KG1 (cell line): Measurements from ENCODE around the gene SETD9.

Source experiments
- DNase-seq: peaks from one replicate; lab custom pipeline; 2025; lab: John Stamatoyannopoulos, UW

The SETD9 gene, protein sequence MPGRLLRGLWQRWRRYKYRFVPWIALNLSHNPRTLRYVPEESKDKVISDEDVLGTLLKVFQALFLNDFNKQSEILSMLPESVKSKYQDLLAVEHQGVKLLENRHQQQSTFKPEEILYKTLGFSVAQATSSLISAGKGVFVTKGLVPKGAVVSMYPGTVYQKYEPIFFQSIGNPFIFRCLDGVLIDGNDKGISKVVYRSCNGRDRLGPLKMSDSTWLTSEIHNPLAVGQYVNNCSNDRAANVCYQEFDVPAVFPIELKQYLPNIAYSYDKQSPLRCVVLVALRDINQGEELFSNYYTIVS

DNA sequence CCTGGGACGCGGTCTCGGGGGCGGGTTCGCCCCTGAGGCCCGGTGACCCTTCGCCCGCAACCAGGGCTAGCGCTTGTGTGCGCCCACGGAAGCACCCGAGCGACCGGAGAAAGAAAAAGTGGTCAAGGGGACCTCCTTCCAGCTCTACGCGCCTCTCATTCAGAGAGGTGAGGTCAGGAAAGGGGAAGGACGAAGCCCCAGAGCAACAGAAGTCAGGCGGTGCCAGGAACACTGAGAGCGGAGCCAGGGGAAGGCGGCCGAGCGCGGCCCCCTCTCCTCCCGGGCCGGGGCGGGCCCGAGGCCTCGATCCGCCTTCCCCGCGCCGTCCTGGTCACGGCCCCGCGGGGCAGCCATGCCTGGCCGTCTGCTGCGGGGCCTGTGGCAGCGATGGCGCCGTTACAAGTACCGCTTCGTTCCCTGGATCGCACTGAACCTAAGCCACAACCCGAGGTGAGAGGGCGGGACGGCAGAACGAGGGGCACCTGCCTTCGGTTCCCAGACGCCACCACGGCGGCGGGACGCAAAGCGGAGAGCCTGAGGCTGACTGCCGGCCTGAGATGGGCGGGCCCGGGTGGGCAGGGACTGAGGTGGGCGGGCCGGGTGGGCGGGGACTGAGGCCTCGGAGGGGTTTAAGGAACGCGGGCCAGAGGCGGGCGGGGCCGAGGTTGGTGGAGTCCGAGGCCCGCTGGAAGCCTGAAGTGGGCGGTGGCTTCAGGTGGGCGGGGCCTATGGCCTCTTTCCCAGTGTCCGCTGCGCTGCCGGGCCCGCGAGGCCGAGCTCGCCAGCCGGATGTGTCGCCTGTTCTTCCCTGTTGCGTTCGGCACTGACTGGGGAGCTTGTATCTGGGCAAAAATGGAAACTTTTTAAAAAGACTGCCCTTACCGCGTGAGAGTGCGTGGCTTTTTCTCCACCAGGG is at the start of gene SETD9:
SETD9 (plus strand) TSS at position 303 of the 916 bp plus-strand sequence; CDS start at position 353, 50 bp downstream.
- peak; percentile 90 for DNase-seq

DNA sequence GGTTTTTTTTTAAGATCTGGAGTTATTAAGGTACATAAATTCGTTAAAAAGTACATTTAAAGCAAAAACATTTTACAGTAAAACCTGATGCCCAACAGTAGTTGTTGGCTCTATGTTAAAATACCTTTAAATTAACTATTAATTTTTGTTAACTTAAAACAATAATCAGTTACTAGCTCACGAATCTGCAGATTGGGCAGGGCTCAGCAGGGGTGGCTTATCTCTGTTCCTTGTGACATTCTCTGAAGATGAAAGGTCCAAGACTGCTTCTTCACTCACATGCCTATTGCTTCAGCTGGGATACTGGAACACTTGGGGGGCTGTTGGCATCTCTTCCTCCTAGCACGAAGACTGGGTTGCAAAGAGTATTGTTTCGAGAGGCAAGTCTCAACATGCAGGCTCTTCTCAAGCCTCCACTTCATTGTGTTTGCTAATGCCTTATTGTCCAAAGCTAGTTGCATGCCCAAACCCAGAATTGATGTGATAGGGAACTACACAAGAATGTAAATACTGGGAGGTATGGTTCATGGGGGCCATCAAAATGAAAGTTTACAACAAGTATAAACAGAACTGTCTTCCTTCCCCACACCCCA is 47.4 kb upstream of the SETD9 start:
- no peak for DNase-seq

- DNase-seq: no peak
These were observed 46.5 kb upstream of the SETD9 start for GRCh38 chr5:56862909-56863308.

DNA sequence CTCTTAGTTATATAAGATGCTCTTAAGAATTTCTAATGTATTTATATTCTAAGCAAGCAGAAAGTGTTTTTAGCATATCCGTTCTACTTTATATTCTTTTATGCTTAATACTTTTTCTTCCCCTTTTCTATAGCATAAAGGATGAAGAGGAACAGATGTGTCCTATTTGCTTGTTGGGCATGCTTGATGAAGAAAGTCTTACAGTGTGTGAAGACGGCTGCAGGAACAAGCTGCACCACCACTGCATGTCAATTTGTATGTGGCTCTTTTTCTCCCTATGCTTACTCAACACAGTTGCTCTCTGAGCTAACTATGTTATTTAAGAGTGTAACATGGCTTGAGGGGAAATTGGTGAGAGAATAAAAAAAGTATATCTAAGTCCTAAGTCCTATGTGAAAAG is 37.6 kb upstream of the SETD9 start:
- no peak for DNase-seq

GRCh38 chr5:56873056-56873455 is 36.3 kb upstream of the SETD9 start:
- no peak for DNase-seq

DNA sequence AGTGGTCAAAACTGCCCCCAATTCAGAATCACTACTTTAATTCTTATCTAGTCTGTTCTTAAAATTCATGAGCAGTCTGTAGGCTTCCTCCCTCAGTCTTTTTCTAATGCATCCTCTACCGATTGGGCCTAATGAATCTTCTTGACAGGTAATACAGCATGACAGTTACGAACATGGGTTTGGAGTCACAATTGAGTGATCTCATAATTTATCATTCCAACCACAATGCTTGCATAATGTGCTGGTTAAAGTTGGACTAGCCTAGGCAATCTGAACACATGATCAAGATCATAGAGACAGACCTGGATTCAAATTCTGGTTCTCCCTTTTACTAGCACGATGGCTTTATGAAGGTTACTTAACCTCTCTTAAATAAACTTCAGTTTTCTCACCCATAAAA is 33.1 kb upstream of the SETD9 start:
- DNase-seq: no peak

GRCh38 chr5:56881571-56881970 is 27.8 kb upstream of the SETD9 start:
- DNase-seq: no peak

DNA sequence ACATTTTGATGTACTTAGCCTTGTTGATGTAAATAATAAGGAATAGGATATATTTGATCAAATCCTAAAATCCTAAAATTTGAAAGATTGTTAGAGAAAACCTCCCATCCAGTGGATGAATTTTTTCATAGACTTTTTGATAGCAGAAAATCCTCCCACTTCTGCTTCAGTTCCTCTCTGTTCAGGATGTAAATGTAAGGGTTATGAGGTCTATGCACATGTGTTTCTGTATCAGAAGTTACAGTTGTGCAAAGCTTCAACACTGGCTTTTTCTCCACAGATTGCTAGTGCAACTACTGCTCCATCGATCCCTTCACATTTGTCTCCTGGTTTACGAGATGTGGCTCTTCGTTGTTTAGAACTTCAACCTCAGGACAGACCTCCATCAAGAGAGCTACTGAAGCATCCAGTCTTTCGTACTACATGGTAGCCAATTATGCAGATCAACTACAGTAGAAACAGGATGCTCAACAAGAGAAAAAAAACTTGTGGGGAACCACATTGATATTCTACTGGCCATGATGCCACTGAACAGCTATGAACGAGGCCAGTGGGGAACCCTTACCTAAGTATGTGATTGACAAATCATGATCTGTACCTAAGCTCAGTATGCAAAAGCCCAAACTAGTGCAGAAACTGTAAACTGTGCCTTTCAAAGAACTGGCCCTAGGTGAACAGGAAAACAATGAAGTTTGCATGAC is 16.0 kb upstream of the SETD9 start:
- no peak for DNase-seq

DNA sequence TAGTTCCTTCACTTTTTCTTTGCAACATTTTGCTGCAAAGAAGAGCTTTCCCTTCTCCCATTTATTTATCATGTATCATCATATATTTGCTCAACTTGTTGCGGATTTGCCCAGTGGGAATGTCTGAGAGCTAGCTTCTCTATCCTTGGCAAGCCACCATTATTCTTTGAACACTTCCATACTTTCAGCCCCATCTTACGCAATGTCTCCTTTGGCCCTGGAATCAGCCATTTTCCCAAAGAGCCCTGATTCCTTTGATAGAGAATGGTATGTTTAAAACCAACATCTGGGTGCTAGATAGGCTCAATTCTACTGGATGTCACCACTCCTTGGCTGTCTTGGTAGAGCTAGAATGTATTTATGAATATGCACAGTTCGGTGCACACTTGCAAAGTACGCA is 12.6 kb upstream of the SETD9 start:
- DNase-seq: no peak

GRCh38 chr5:56898213-56898612 is 11.2 kb upstream of the SETD9 start:
- no peak for DNase-seq

GRCh38 chr5:56900395-56900794 is 9.0 kb upstream of the SETD9 start:
- no peak for DNase-seq

- DNase-seq: no peak
These were observed 8.4 kb upstream of the SETD9 start for GRCh38 chr5:56900858-56901578.

DNA sequence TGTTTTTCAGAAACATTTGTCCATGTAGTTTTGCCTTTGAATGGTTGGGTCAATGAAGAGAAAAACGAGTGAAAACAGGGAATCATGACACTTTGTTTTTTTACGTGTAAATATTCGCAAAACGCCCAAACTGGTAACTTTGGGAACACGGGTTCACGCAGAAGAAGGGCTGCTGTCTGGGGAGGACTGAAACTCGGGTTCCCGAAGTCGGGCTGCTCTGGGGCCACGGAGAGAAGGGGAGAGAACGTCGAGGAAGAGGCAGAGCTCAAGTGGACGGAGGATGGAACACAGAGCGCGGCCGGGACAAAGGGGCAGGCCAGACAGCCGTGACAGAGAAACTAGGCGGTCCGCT is 478 bp upstream of the SETD9 start:
- no peak for DNase-seq

DNA sequence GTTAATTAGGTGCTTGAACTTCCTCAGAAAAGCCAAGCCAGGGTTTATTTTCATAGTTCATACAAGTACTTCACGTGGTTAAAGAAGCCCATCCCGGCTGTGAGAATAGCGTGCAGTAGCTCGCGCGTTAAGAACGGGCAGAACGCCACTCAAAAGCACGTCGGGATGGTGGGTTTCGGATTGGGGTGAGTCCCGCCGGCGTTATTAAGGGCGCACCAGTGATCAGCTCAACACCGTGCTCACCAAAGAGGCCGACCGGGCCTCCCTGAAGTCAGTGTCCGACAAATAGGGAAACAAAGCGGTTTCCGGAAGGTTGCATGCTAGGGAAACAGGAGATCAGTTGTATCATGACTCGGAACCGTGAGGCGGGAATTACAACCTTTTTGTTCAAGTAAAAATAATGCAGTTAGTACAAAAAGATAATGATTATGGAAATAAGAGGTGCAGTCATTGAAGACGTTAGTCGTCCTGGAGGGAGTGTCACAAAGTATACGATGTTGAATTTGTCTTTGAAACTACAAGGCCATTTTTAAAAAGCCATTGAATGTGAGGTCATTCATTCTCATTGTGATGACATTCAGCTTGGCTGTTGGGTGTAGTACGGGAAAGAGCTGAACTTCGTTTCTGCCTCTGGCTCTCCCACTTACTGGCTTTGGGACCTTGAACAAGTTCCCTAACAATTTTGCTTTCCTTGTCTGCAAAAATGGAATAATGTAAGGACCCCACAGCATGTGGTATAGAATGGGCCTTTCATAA is 992 bp downstream of the SETD9 start:
- peak; percentile 84 for DNase-seq

DNA sequence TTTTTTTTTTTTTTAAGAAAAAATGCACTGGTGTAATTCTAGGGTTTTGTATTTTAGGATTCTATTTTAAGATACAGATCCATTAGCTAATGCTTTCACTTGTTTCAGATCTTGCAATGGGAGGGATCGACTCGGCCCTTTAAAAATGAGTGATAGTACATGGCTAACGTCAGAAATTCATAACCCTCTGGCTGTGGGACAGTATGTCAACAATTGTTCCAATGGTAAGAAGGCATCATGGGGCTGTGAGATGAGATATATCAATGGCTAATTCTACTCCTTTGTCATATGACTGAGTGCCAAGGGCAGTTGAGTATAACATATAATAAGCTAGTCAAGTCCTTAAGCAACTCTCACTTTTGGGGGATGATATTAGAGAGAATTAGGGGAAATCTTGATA is 4.4 kb downstream of the SETD9 start:
- no peak for DNase-seq

- no peak for DNase-seq
These were observed 5.3 kb downstream of the SETD9 start for GRCh38 chr5:56914678-56915077.

DNA sequence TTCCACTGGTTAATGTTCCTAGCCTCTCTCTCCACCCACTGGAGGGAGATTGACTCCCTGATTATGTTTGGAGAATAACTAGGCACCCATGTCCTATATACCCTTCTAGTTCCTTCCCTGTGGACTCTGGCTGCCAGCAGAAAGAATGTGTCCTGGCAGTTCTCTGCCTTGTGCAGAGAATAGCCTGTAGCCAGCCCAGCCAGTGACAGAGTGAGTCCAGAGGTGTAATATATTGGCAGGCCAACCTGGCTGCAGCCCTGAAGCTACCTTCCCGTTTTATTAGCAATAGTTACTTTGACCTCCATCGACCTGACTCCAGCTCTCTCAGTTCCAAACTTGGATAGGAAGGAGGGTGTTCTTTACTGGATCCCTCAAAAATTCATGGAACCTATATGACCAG is 8.1 kb downstream of the SETD9 start:
- no peak for DNase-seq

GRCh38 chr5:56918054-56918453 is 8.7 kb downstream of the SETD9 start:
- DNase-seq: no peak

DNA sequence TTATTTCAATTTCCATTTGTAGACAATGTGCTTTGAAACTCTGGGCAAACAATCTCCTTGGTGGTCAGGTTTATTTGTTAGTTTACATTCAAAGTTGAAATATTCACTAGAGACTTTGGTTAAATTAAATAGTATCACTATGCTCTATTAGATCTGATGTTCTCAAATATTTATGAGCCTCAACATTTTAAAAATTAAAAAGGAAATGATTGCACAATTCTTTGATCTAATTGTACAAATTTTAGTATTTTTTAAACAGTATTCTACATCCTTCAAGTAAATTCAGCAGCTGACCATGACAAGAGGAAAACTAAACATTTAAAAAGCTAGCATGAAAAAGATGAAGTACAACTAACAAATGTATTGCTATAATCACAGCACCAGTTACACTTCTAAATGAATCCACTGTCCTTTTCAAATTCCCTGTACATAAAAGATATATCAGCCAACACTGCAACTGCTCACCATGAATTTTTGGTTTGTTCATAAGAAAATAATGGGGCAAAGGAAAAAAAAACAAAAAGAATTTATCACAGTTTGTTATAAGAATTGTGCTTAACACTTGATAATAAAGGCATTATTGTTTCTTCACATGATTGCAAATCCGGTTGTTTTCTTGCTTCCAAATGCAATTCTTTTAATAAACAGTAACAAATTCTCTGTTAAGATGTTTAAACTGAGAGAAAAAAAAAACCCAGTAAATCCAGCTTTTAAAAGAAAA is 10.7 kb downstream of the SETD9 start:
- no peak for DNase-seq

DNA sequence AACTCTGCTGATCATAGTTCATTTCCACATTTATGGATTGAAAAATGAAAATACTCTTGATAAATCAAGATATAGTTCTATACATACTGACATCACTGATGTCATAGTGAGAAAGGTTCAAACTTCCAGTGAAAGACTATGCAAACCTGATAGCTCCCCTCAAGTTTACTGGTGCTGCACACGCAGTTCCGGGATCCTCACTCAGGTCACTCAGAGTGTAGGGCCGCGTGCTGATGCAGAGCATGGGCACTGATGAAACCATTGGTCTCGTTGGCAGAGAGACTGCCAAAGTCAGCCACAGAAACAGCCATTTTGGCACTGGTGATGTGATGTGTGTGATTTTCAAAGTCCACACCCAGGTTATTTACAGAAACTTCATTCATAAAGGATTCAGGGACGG is 13.5 kb downstream of the SETD9 start:
- DNase-seq: no peak
